ENCODE measurements around the gene ZFAND2B. TPM values are rescaled to one million over a fixed set of nuclear protein-coding genes. Genes with fewer than 3 reads are reported as not detected.

ZFAND2B gene
- total RNA-seq, 2 experiments from 2014 or later, result 65.9 to 67.4 TPM

DNA sequence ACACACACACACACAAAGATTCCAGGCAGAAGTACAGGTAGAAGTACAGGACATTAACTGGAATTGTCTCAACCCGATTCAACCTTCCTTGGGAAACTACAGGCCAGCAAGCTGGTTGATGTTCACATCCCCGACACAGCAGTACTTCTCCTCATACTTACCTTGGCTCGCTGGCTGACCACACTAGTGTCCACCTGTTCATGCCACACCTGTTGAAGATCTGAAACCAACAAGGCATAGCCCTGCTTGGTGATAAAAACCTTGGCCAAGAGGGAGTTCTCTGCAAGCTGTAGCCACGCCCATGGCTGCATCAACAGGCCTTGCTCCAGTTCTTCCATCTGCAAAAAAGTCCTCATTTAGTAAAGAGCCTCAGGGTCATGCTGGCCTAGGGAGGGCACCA lies 48.6 kb upstream of the ZFAND2B start:
- intact Hi-C loops (cut with DNase I, micrococcal nuclease), result loop anchor here in 1 of 2 experiments (5.0 to 10.0 kb wide), 3 partner anchors 176 to 387 kb away; partner anchors contain the start of genes CHPF and TMEM198
- Histone ChIP-seq H3K27me3 (ENCODE audit: control insufficient read depth in 1 of 2, insufficient read depth in 2 of 2, low read length in 2 of 2) (no peaks in the 10 kb centered on the region), H3K36me3 (ENCODE audit: insufficient read depth, low read length) (peaks cover 28% of the 10 kb centered on the region), H3K27ac (ENCODE audit: low read depth in 1 of 2, low read length in 2 of 2) (no peak overlapping the region), H3K4me3 (ENCODE audit: low read length) (no peak overlapping the region), H3K4me1 (ENCODE audit: insufficient read depth, low read length) (peaks cover 17% of the 10 kb centered on the region), H3K9me3 (ENCODE audit: control insufficient read depth in 1 of 2, insufficient read depth in 1 of 2, low read length in 2 of 2) (no peaks in the 10 kb centered on the region)
- TF ChIP-seq, protein P1, sequence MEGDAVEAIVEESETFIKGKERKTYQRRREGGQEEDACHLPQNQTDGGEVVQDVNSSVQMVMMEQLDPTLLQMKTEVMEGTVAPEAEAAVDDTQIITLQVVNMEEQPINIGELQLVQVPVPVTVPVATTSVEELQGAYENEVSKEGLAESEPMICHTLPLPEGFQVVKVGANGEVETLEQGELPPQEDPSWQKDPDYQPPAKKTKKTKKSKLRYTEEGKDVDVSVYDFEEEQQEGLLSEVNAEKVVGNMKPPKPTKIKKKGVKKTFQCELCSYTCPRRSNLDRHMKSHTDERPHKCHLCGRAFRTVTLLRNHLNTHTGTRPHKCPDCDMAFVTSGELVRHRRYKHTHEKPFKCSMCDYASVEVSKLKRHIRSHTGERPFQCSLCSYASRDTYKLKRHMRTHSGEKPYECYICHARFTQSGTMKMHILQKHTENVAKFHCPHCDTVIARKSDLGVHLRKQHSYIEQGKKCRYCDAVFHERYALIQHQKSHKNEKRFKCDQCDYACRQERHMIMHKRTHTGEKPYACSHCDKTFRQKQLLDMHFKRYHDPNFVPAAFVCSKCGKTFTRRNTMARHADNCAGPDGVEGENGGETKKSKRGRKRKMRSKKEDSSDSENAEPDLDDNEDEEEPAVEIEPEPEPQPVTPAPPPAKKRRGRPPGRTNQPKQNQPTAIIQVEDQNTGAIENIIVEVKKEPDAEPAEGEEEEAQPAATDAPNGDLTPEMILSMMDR (IDR thresholded peaks at IDR 0.05), result no peak
- H3K4me3 Mint-ChIP-seq, result no peak overlapping the region
- ChIA-PET POLR2A (interaction anchor here (1.2 to 3.5 kb wide), 4 partner anchors 19 to 137 kb away, joined by 6 to 26 read pairs (median 11); partner anchors contain the start of genes CNPPD1 and ZFAND2B), CTCF (interaction anchor here (1.2 to 4.8 kb wide), 6 partner anchors 13 to 137 kb away, joined by 5 to 32 read pairs (median 19); partner anchors contain the start of genes TUBA4A, TUBA4B and ZFAND2B)
- ATAC-seq (ENCODE audit: poor library complexity) (no peak), DNase-seq (no peak)
- H3K27ac Mint-ChIP-seq, result no peak overlapping the region
- H3K36me3 Mint-ChIP-seq (ENCODE audit: low read depth), result peaks cover 50% of the 10 kb centered on the region
- H3K27me3 Mint-ChIP-seq, result no peaks in the 10 kb centered on the region
- H3K9me3 Mint-ChIP-seq, result no peaks in the 10 kb centered on the region
- peaks cover 24% of the 10 kb centered on the region for H3K4me1 Mint-ChIP-seq (ENCODE audit: low read depth)

DNA sequence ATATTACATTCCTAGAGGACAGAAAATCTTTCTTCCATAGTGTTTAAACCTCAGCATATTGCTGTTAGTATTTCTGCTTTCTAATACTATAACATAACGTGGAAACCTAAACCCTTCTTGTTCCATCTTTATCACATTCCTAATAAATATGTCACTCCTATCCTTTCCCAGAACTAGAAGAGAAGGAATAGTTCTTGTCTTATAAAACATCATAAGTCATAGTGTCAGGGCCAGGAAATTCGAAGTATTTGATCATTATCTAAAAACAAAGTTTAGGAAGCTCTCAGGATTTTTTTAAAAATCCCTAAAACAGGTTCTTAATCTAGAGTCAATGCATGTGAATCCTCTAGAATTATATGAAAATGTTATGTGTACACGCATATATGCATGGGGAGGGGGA lies 48.0 kb upstream of the ZFAND2B start:
- DNase-seq (no peak), ATAC-seq (ENCODE audit: poor library complexity) (no peak)
- intact Hi-C loops (cut with DNase I, micrococcal nuclease), result loop anchor here in 1 of 2 experiments (5.0 to 10.0 kb wide), 3 partner anchors 176 to 386 kb away; partner anchors contain the start of genes CHPF and TMEM198
- Mint-ChIP-seq H3K27me3 (no peaks in the 10 kb centered on the region), H3K4me1 (ENCODE audit: low read depth) (peaks cover 24% of the 10 kb centered on the region), H3K4me3 (peak overlapping the region; percentile 37), H3K9me3 (no peaks in the 10 kb centered on the region), H3K27ac (no peak overlapping the region), H3K36me3 (ENCODE audit: low read depth) (peaks cover 45% of the 10 kb centered on the region)
- peaks cover 17% of the 10 kb centered on the region for H3K4me1 ChIP-seq (ENCODE audit: insufficient read depth, low read length)
- ChIA-PET CTCF (interaction anchor here (1.0 to 4.8 kb wide), 11 partner anchors 8 to 136 kb away, joined by 3 to 32 read pairs (median 13); partner anchors contain the start of genes ANKZF1, ATG9A, CNPPD1 and TUBA4A), POLR2A (interaction anchor here (1.8 to 3.5 kb wide), 5 partner anchors 19 to 136 kb away, joined by 6 to 26 read pairs (median 12); partner anchors contain the start of genes CNPPD1 and ZFAND2B)
- TF ChIP-seq, protein P1 (IDR thresholded peaks at IDR 0.05), result no peak
- no peaks in the 10 kb centered on the region for H3K27me3 ChIP-seq (ENCODE audit: control insufficient read depth in 1 of 2, insufficient read depth in 2 of 2, low read length in 2 of 2)
- H3K9me3 ChIP-seq (ENCODE audit: control insufficient read depth in 1 of 2, insufficient read depth in 1 of 2, low read length in 2 of 2), result no peaks in the 10 kb centered on the region
- no peak overlapping the region for H3K4me3 ChIP-seq (ENCODE audit: low read length)
- H3K36me3 ChIP-seq (ENCODE audit: insufficient read depth, low read length), result peaks cover 28% of the 10 kb centered on the region
- no peak overlapping the region for H3K27ac ChIP-seq (ENCODE audit: low read depth in 1 of 2, low read length in 2 of 2)

DNA sequence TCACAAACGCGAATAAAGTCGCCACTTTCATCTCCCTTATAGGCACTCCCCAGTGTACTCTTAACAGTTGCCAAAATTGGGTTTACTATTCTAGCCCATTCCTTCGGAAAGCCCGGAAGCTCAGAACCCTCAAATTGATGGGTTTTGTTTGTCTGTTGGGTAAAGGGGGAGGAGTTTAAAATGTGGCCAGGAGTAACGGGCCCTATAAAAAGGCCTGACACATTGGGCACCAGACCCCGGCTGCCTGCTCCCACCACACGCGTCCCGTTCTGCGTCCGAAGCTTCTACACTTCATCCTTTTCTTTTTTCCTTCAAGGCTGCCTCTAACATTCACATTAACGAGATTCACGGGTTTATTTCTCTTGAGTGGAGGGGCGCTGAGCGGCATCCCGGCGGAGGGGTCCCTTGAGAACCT lies 46.8 kb upstream of the ZFAND2B start:
- Histone ChIP-seq H3K36me3 (ENCODE audit: insufficient read depth, low read length) (peaks cover 19% of the 10 kb centered on the region), H3K27me3 (ENCODE audit: control insufficient read depth in 1 of 2, insufficient read depth in 2 of 2, low read length in 2 of 2) (no peaks in the 10 kb centered on the region), H3K4me3 (ENCODE audit: low read length) (peak overlapping the region; percentile 78), H3K9me3 (ENCODE audit: control insufficient read depth in 1 of 2, insufficient read depth in 1 of 2, low read length in 2 of 2) (no peaks in the 10 kb centered on the region), H3K4me1 (ENCODE audit: insufficient read depth, low read length) (peaks cover 17% of the 10 kb centered on the region), H3K27ac (ENCODE audit: low read depth in 1 of 2, low read length in 2 of 2) (peak overlapping the region in 1 of 2 donors; percentile 45)
- POLR2A ChIA-PET, result interaction anchor here (0.7 to 3.5 kb wide), 13 partner anchors 16 to 227 kb away, joined by 3 to 26 read pairs (median 4); partner anchors contain the start of genes ANKZF1, CNPPD1, DNAJB2 and ZFAND2B
- no peaks in the 10 kb centered on the region for H3K27me3 Mint-ChIP-seq
- H3K27ac Mint-ChIP-seq, result peak overlapping the region; percentile 94
- peaks cover 24% of the 10 kb centered on the region for H3K4me1 Mint-ChIP-seq (ENCODE audit: low read depth)
- CTCF ChIA-PET, result interaction anchor here (0.7 to 4.8 kb wide), 18 partner anchors 9 to 229 kb away, joined by 3 to 32 read pairs (median 4); partner anchors contain the start of genes ANKZF1, ATG9A, CNPPD1 and DNAJB2
- no peak for DNase-seq
- H3K36me3 Mint-ChIP-seq (ENCODE audit: low read depth), result peaks cover 39% of the 10 kb centered on the region
- H3K4me3 Mint-ChIP-seq, result peak overlapping the region; percentile 94
- TF ChIP-seq, protein P1 (IDR thresholded peaks at IDR 0.05), result no peak
- intact Hi-C loops (cut with DNase I, micrococcal nuclease), result loop anchor here (1.0 to 10.0 kb wide), 9 partner anchors 19 to 385 kb away; partner anchors contain the start of genes CHPF (in 1 of the 2), DNPEP (in 1 of the 2), RETREG2 (in 1 of the 2) and TMEM198 (in 1 of the 2)
- no peaks in the 10 kb centered on the region for H3K9me3 Mint-ChIP-seq
- ATAC-seq (ENCODE audit: poor library complexity), result no peak
